Natural killer cell (primary cell): ENCODE results near the gene ADGRL4. TPM values are rescaled to one million over a fixed set of nuclear protein-coding genes. Genes with fewer than 3 reads are reported as not detected.

Experiments
- ATAC-seq, 3 donors: fragments of 150-1000 bp in 2 of 3; fragments of 200-7000 bp in 1 of 3; cut with Tn5 transposase; 1 replicate in 1 of 3; 2 replicates in 2 of 3; pipeline ENCODE4 v1.10.0; 2021; ENCODE audit warnings: mild to moderate bottlenecking in 2 of 3, moderate library complexity in 2 of 3
- DNase-seq, 2 donors: peaks; one replicate each; pipeline versions ENCODE4 v3.0.0 to v3.0.0-alpha.2; 2013 to 2021; ENCODE audit warnings: mixed read lengths in 1 of 2
- H3K27ac ChIP-seq: one replicate; pipeline ENCODE4 v1.5.1; 2013; ENCODE audit warnings: mild to moderate bottlenecking, low read length
- H3K27me3 ChIP-seq: one replicate; pipeline ENCODE4 v1.6.1; 2013; ENCODE audit warnings: low read length; ENCODE audit not compliant: control insufficient read depth, insufficient read depth
- H3K36me3 ChIP-seq: one replicate; pipeline ENCODE4 v1.6.1; 2013; ENCODE audit warnings: low read length; ENCODE audit not compliant: control insufficient read depth, insufficient read depth
- H3K4me1 ChIP-seq: one replicate; pipeline ENCODE4 v1.6.1; 2013; ENCODE audit warnings: low read length; ENCODE audit not compliant: control insufficient read depth, insufficient read depth
- H3K4me3 ChIP-seq: one replicate; pipeline ENCODE4 v1.5.1; 2013; ENCODE audit warnings: low read length
- H3K9me3 ChIP-seq: one replicate; pipeline ENCODE4 v1.6.1; 2013; ENCODE audit warnings: low read length; ENCODE audit not compliant: control insufficient read depth, insufficient read depth
- H3K27ac Mint-ChIP-seq, 2 donors: one replicate each; pipeline ENCODE4 v1.8.0; 2022; ENCODE audit warnings: mild to moderate bottlenecking in 2 of 2, mixed read lengths in 2 of 2, moderate library complexity in 1 of 2
- H3K27me3 Mint-ChIP-seq, 2 donors: one replicate each; pipeline ENCODE4 v1.8.0; 2022; ENCODE audit warnings: low read depth in 2 of 2, mixed read lengths in 2 of 2
- H3K36me3 Mint-ChIP-seq: one replicate; pipeline ENCODE4 v1.8.0; 2022; ENCODE audit warnings: mixed read lengths
- H3K4me1 Mint-ChIP-seq, 2 donors: one replicate each; pipeline ENCODE4 v1.8.0; 2022; ENCODE audit warnings: mixed read lengths in 2 of 2
- H3K4me3 Mint-ChIP-seq: one replicate; pipeline ENCODE4 v1.8.0; 2022; ENCODE audit warnings: mild to moderate bottlenecking, moderate library complexity, mixed read lengths
- H3K9me3 Mint-ChIP-seq, 2 donors: one replicate each; pipeline ENCODE4 v1.8.0; 2022; ENCODE audit warnings: mixed read lengths in 2 of 2
- WGBS: methylation state at CpG from one replicate; pipeline ENCODE4 v1.1.7; 2013; ENCODE audit warnings: missing lambda C conversion rate; ENCODE audit not compliant: insufficient coverage; 5-methylcytosine and 5-hydroxymethylcytosine counted together
- intact Hi-C: fragments of 100-400 bp; cut with micrococcal nuclease; formaldehyde crosslinking; loops from one replicate; pipeline ENCODE4 v1.14.2; 2022
- total RNA-seq, 4 donors: library from RNA; stranded (reverse); fragments of 120-200 nt in 1 of 4; gene quantifications; one replicate each; pipeline versions ENCODE4 v1.2.3 to v1.2.4, GENCODE V29; 2013 to 2022
- TF ChIP-seq, protein P1 (sequence below): fragments of 200-600 bp; IDR thresholded peaks from one replicate; pipeline ENCODE4 v1.8.0; 2022; ENCODE audit warnings: antibody characterized with exemption

ADGRL4 gene
- total RNA-seq, 3 donors from 2014 or later (not counting 1 experiment from before 2014, with no cell fraction given) = not detected

DNA sequence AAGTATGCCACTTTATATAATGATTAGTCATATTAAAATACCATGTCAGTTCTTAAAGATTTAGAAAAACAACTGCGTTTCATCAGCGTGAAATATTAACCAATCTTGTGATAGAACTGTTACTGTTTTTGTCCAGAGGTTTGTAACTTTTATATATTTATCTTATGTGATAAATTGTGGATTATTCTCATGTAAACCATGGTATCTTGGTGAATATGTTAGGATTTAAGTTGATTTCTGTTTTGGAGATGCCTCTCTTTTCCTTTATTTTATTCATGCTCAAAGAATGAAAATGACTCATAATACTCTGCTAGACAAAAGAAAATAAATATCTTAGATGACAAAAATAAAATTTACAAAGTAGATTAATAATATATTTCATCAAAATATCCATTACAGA lies 88.4 kb downstream of the ADGRL4 start:
- Mint-ChIP-seq H3K36me3 (no peaks in the 10 kb centered on the region), H3K4me3 (no peak overlapping the region), H3K27me3 (no peaks in the 10 kb centered on the region), H3K9me3 (peaks cover 10 to 23% of the 10 kb centered on the region in 2 donors), H3K4me1 (no peaks in the 10 kb centered on the region), H3K27ac (no peak overlapping the region)
- intact Hi-C loops = no loop called here
- no peak overlapping the region for H3K27ac ChIP-seq
- no peaks in the 10 kb centered on the region for H3K9me3 ChIP-seq
- no peak for DNase-seq
- no peak overlapping the region for H3K4me3 ChIP-seq
- no peak for ATAC-seq
- no CpG with 5 or more reads among the region's 2 CpGs for WGBS
- no peaks in the 10 kb centered on the region for H3K36me3 ChIP-seq
- TF ChIP-seq, protein P1, sequence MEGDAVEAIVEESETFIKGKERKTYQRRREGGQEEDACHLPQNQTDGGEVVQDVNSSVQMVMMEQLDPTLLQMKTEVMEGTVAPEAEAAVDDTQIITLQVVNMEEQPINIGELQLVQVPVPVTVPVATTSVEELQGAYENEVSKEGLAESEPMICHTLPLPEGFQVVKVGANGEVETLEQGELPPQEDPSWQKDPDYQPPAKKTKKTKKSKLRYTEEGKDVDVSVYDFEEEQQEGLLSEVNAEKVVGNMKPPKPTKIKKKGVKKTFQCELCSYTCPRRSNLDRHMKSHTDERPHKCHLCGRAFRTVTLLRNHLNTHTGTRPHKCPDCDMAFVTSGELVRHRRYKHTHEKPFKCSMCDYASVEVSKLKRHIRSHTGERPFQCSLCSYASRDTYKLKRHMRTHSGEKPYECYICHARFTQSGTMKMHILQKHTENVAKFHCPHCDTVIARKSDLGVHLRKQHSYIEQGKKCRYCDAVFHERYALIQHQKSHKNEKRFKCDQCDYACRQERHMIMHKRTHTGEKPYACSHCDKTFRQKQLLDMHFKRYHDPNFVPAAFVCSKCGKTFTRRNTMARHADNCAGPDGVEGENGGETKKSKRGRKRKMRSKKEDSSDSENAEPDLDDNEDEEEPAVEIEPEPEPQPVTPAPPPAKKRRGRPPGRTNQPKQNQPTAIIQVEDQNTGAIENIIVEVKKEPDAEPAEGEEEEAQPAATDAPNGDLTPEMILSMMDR = no peak
- no peaks in the 10 kb centered on the region for H3K27me3 ChIP-seq
- no peaks in the 10 kb centered on the region for H3K4me1 ChIP-seq

DNA sequence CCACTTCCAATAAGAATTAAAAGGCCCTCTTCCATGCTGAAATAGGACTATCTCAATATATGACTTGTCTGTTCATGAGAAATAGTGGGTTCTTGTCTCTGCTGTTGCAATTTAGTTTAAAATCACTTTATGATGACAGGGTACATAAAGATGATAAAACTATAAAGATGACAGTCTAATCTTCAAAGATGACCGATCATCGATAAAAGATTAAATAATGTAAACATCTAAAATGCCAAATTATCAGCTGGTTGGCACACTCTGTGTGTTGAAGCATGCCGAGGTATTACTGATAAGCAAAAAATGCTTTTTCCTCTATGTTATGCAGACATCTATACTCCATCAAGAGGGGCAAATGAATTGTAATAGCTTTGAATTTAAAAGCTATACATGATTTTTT lies 89.5 kb downstream of the ADGRL4 start:
- ATAC-seq = no peak
- Histone ChIP-seq H3K27ac (no peak overlapping the region), H3K4me1 (no peaks in the 10 kb centered on the region), H3K27me3 (no peaks in the 10 kb centered on the region), H3K9me3 (no peaks in the 10 kb centered on the region), H3K4me3 (no peak overlapping the region), H3K36me3 (no peaks in the 10 kb centered on the region)
- no peaks in the 10 kb centered on the region for H3K4me1 Mint-ChIP-seq
- H3K9me3 Mint-ChIP-seq = peaks cover 8 to 15% of the 10 kb centered on the region in 2 donors
- no peak overlapping the region for H3K4me3 Mint-ChIP-seq
- H3K36me3 Mint-ChIP-seq = no peaks in the 10 kb centered on the region
- H3K27ac Mint-ChIP-seq = no peak overlapping the region
- intact Hi-C loops = no loop called here
- DNase-seq = no peak
- H3K27me3 Mint-ChIP-seq = no peaks in the 10 kb centered on the region
- WGBS = 100% methylated on average over 2 of the region's 3 CpGs
- TF ChIP-seq, protein P1 = no peak

DNA sequence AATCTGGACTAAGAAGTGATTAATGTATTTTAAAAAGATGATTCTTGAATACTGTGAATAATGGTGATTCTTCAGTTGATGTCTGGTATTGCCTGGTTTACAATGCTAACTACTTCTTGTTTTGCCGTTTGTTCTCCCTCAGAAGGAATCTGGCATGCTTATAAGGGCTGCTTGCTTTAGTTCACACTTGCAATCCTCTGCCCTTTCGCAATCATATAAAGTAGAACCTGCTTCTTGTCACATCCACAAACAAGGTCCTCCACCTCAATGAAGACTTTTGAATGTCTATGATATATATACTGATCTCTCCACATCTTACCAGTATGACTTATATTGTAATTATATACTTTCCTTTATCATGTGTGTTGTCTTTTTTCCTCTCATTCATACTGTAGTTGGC lies 92.6 kb downstream of the ADGRL4 start:
- Mint-ChIP-seq H3K36me3 (no peaks in the 10 kb centered on the region), H3K27ac (no peak overlapping the region), H3K4me3 (no peak overlapping the region), H3K9me3 (peaks cover 5 to 16% of the 10 kb centered on the region in 2 donors), H3K4me1 (no peaks in the 10 kb centered on the region), H3K27me3 (no peaks in the 10 kb centered on the region)
- Histone ChIP-seq H3K36me3 (no peaks in the 10 kb centered on the region), H3K27me3 (no peaks in the 10 kb centered on the region), H3K27ac (no peak overlapping the region), H3K4me1 (no peaks in the 10 kb centered on the region), H3K4me3 (no peak overlapping the region), H3K9me3 (no peaks in the 10 kb centered on the region)
- TF ChIP-seq, protein P1 = no peak
- intact Hi-C loops = no loop called here
- ATAC-seq (no peak), DNase-seq (no peak)
- WGBS = 85% methylated on average over 2 of the region's 2 CpGs
